GM19397 (cell line): ENCODE measurements around the gene SLC13A5.
"Not testable (repeated sequence)": the region's sequence is repeated elsewhere in the genome, so short reads cannot be mapped to it uniquely, and the experiment has no call there.

Experiments
- ATAC-seq: cut with Tn5 transposase; IDR thresholded peaks from one replicate; pipeline ENCODE4 v1.9.1; 2021; ENCODE audit warnings: mild to moderate bottlenecking, moderate library complexity; ENCODE audit not compliant: unreplicated experiment

The SLC13A5 gene

DNA sequence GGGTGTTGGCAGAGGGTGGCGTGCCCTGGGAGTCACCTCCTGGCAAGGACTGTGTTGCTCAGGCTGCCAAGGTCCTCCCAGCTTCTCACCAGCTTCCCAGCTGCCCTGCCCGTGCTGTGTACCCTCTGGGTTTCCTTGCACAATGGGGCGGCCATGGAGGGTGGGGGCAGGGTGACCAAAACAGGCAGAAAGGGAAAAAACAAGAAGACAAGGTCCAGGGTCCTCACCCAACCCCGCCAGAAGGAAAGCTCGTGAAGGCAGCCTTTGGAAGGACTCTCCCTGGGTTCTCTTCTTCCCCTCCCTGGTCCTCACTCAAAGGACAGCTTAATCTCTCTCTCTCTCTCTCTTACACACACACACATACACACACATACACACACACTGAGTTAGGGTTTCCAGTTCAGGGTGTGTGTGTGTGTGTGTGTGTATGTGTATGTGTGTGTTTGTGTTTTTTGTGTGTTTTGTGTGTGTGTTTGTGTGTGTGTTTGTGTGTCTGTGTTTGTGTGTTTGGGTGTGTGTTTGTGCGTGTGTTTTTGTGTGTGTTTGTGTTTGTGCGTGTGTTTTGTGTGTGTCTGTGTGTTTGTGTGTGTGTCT lies 2.0 kb downstream of the SLC13A5 start:
- no peak for ATAC-seq

DNA sequence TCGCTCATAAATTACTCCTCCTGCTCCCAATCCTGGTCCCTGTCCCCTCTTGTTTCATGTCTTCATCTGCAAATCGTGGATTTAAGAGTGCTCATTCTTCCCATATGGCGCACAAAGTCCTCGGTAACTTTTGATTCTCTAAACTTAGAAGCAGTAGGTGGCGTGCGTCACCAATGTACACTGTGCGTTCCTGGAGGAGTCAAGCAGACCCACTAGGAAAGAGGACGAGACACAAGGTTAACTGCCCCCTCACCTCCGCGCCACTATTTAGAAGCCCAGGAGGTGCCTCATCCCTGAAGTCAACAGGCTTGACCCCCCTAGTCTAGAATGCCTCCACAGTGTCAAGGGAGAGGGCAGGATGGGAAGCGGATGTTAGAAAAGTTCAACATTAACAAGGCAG lies 2.9 kb downstream of the SLC13A5 start:
- ATAC-seq = no peak

DNA sequence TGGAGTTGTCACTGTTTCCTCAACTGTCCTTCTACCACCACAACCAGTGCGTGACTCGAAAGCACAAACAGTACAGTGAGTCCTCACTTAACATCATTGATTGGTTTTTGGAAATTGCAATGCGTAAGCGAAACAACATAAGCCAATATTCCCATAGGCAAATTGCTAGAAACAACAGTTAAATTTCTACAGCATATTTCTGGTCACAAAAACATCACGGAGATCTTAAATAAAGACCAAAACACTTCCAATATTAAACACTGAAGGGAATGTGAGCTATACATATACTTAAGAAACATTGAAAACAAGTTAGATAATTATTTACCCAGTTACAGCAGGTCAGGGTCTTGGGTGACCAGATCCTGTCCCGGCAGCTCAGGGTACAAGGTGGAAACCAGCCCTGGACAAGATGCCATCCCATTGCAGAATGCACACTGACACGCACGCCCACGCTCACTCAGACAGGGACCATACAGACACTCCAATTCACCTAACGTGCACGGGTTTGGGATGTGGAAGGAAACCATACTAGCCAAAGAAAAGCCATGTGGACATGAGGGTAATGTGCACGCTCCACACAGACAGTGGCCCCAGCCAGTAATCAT lies 4.7 kb downstream of the SLC13A5 start:
- no peak for ATAC-seq

DNA sequence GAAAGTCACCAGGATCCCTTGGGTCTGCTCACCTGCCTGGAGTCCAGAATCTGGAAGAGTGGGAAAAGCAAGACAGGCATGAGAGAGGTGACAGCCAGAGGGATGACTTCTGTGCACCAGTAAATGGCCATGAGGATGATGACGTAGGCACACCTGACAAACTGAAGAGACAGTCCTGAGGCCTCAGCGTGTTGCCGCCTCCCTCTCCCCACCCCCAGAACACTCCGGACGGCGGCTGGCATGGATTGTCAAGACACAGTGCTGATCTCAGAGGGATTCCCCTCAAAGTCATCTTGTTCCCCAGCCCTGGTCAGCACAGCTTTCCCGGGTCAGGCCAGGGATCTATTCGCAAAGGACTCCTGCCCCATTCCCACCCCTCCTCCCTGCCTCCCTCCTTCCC lies 6.2 kb downstream of the SLC13A5 start:
- no peak for ATAC-seq

DNA sequence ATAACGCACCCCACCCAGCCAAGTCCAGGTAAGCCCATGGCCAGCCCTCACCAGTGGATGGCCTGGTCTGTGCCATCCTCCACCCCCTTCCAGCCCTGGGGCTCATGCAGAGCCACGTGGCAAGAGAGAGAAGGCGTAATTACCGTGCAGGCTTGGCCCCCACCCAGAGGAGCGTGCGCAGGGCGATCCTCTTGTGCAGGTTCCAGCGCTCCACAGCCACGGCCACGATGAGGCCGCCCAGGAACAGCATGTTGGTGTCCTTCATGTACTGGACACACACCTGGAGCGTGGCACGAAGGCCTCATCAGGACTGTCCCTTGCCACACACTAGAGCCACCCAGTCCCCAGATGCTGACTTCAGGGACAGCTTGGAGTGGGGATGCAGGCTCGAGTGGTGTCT lies 6.7 kb downstream of the SLC13A5 start:
- ATAC-seq = no peak

DNA sequence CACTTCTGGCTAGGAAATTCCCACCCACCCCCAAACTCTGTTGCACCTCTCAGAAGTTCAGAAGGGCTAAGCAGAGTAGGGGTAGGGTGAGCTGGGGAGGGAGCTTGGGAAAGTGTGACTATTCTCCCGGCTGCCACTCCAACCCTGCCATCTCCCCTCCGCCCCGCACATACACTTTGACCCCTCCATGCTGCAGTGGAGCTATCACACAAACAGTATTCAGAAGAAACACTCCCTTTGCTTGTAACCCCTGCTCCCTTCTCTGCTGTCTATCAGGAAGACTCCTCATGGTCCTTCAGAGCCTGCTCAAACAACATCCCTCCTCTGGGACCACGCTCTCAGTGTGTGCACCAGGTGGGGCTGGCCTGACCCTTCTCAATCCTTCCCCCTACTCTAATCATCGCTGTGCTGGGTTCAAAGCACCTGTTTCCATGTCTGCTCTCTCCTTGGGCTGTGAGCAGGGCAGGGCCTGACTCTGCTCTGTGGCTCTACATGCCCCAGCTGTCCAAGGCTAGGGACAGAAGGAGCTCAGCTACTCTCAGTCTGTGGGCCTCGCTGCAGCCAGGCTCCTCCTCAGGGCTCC lies 8.6 kb downstream of the SLC13A5 start:
- ATAC-seq = no peak

DNA sequence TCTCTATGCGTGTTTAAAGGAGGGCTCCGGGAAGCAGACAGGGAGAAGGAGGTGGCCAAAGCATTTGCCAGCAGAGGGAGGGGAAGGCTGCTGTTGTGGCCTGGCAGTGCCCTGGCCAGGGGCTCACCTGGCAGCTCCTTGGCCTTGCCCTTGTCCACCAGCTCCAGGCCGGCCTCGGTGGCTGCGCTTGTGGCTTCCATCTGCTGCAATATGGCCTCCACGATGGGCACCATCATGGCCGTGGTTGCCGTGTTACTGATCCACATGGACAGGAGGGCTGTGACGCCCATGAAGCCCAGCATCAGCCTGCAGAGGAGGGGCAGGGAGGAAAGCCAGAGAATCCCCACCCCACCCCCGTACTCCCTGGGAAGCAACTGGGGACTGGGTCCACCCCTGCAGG lies 9.4 kb downstream of the SLC13A5 start:
- ATAC-seq = no peak

DNA sequence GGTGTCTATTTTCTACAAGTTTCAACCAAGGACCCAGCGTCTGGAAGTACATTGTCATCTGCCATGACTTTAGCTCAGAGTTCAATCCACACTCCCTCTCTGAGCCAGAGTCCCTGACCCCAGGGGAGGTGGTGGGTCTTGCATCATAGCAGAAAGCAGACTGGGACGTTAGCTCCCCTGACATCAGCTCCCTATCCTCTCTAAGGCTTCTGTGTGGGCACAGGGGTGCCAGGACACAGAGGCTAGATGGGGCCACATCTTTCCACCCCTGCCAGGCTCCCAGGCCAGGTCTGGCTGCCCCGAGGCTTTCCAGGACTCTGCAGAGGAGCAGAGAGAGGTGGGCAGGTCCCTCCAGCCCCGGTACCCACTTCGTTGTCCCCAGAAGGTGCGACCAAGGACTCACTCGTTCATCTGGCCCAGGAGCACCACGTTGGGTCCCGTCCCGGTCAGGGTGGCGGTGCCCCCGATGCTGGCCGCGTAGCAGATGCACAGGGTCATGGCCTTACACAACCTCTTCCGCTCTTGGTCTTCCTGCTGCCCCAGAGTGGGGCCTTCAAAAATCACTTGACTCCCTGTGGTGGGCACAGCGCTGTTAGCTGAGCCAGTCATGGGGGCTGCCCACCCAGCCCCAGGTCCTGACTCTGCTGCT lies 10.5 kb downstream of the SLC13A5 start:
- no peak for ATAC-seq

DNA sequence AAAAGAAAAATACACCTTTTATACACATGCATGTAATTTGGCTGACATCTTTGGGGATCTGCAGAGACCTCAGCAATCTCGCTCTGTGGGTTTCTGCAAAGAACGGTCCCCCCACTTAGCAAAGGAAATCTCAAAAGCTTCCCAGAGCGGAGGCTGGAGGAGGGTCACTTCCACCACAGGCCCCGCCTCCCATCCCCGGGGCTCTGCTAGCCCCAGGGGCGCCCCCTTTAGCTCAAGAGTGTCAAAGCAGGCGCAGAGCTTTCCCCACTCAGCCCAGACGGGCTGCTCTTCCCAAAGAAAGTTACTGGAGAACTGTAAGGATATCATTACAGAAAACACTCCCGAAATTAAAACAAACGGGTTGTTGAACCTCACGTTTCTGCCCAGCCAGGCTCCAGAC lies 11.4 kb downstream of the SLC13A5 start:
- no peak for ATAC-seq

DNA sequence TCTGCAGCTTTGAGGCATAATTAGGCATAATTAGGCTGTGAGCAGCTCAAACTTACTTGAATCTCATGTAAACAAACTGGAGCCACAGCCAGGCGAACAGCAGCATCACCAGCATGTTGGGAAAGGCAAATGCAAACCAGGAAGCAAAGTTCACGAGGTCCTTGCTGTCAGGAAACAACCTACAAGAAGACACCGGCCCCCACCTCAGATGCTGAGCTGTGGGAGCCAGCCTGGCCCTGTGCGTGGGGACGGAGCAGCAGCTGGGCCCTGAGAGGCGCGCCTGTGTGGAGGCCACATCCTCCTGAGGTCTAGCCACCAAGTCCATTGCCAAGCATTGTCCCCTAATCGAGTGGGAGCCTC lies 12.2 kb downstream of the SLC13A5 start:
- no peak for ATAC-seq

DNA sequence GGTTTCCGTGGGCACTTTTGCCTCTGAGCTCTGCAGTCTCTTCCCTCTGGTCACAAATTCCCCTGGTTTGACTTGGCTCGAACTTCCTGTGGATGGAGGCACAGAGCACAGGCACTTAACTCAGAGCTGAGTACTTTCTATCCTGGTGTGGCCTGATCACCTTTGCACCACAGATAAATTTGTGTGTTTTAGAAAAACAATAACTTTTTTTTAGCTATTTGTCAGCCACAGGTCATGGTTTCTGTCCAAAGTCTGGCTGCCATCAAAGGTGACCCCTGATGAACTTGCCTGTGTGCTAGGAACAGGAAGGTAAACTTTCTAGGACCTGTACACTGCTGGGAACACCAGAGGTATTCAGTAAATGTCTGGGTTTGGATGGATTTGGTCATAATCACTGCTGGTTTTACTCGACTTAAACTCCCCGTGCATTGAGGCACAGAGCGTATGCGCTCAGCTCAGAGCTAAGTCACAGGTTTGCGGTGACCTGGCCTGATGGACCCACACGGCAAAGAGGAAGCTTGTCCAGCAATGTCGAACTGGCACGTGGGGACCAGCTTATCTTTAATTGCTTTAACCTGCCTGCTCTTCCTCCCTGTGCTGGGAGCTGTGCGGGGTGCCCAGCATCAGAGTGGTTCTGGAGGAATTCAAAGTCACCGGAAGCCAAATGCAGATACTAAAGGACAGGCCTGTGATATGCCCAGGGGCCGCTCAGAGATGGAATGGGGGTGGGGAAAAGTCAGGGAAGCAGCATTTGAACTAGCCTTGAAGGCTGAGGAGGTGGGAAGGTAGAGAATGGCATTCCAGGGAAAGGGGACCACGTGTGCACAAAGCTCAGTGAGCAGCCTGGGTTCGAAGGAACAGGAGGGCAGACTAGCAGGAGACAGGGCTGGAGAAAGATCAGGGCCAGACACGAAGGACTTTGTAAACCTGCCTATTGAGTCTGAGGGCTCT lies 12.9 kb downstream of the SLC13A5 start:
- no peak for ATAC-seq

DNA sequence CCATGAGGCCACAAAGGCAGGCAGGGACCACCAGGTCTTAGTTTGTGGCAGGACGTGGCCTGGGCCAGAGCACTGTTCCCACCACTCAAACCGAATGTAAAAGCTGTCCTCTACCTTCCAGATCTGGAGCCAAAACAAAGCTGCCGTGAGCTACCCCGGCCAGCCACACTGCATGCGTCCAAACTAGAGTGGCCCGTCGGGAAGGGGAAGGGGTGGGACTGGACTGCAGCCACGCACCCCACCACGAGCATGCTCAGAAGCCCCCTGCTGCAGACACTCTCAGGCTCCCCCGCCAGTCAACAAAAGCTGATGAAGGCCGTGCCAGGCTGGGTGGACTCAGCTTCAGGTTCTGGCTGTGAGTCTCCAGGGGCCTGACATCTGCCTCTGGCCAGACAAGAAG lies 15.2 kb downstream of the SLC13A5 start:
- no peak for ATAC-seq

DNA sequence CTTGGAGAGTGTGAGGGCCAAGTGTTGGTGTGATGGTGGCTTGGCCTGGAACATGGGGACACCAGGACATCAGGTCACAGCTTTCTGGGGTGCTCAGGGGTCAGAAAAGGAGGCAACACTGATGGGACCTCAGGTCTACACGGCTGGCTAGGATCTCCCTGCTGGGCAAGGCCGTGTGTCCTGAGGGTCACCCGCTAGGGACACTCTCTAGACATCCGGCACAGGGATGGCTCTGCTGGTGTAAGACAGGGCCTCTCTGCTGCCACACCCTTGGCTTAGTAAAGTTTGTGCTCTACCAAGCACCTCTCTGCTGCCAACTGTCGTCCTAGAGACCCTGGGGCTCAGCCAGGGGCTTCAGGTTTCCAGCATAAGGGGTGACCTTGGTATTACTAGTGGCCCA lies 16.3 kb downstream of the SLC13A5 start:
- ATAC-seq = no peak

DNA sequence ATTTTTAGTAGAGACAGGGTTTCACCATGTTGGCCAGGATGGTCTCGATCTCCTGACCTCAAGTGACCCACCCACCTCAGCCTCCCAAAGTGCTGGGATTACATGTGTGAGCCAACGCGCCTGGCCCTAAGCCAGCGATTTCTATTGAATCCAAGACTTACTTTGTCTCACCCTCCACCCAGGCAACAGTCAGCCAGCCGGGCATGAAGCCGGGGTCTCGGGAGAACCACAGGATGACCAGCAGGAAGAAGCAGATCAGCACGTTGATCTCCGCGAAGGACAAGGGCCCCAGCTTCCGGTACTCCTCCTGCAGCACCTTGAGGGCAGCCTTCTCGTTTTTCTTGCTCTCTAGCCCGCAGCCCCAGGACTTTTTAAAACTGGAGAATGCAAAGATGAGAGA lies 17.6 kb downstream of the SLC13A5 start:
- no peak for ATAC-seq

DNA sequence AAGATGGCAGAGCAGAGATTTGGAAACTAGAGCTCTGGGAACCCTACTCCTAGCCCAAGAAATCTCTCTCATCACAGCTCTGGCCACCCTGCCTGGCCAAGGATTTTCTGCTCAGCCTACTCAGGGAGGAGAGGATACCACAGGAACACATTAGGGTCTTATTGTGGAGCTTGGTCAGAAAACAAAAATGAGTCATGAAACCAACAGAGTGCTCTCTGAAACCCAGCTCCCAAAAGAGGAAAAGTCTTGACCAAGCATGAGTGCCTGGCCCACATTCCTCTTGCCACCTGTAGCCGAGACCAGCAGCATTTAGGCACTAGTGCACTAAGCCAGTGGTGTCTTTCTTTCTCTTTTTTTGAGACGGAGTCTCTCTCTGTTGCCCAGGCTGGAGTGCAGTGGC lies 18.1 kb downstream of the SLC13A5 start:
- ATAC-seq = no peak

DNA sequence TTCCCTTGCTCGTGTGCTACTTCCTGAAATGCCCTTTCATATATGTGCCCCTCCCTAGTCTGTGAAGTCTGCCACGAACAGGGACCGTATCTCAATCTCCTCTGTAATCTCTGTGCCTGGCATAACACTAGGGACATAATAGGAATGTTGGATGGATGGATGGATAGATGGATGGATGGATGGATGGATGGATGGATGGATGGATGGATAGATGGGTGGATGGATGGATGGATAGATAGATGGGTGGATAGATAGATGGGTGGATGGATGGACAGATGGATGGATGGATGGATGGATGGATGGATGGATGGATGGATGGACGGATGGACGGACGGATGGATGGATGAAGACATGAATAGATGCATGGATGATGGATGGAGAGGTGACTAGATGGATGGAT lies 21.2 kb downstream of the SLC13A5 start:
- ATAC-seq = not testable (repeated sequence)

DNA sequence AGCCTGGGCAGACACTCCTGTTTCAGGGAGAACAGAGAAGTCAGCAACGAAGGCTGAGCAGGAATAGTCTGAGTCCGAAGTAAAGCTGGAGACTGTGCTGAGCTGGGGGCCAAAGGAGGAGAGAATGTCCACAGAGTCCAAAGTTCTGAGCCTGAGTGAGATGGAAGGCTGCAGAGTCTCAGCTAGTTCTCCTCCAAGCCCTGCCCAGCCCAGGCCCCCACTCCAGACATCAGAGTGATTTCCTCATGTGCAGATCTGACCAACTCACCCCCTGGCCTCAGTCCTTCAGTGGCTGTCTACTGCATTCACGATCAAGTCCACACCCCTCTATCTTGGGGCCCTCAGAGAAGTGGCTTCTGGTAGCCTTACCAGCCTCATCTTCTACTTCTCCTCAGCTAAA lies 21.6 kb downstream of the SLC13A5 start:
- no peak for ATAC-seq

DNA sequence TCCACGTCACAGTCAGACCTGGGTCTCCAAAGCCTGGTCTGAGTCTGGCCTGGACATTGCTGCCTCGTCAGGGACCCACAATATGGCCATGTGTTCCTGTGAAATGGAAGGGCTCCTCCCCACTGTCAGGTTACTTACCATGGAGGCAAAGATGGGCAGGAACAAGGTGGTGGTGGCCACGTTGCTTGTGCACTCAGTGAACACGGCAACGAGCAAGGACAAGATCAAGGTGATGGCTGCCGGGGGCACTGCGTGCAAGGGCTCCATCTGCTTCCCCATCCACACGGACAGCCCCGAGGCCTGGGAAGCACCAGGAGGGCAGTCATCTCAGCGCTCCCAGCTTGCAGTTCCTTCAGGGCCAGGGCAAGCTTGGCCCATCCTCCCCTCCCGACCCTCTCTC lies 22.5 kb downstream of the SLC13A5 start:
- no peak for ATAC-seq

DNA sequence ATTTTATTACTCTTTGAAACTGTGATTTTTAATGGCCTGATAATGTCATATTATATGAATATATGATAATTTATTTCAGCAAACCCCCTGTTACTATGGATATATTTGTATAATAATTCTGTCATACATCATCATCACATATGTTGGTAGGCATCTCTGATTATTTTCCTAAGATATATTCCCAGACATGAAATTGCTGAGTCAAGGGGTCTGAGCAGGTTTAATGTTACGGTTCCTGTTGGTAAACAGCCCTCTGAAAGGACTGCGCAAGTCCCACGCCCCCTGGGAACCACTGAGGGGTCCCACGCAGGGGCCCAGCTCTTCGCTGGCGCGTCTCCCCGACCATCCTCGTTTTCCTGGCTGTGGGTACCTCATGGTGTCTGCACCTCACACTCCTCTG lies 24.2 kb downstream of the SLC13A5 start:
- no peak for ATAC-seq

DNA sequence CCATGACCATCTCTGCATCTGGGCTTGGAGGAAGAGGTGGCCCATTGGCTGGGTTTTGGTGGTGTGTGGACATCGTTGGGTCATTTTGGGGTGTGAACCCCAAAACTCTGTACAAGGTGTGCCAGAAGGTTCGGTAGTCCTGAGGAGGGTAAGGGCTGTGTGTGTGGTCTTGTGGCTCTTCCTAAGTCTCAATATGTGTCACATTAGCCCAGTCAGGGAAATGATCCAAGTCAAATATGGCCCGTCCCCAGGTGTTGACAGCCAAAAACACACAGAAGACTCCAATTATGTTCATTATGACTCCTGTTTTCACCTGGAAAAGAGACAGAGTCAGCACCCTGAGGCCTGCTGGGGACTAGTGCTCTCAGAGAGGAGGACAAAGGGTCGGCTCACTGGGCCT lies 27.1 kb downstream of the SLC13A5 start:
- no peak for ATAC-seq
